ENCODE data around the gene NLGN3.

DNA sequence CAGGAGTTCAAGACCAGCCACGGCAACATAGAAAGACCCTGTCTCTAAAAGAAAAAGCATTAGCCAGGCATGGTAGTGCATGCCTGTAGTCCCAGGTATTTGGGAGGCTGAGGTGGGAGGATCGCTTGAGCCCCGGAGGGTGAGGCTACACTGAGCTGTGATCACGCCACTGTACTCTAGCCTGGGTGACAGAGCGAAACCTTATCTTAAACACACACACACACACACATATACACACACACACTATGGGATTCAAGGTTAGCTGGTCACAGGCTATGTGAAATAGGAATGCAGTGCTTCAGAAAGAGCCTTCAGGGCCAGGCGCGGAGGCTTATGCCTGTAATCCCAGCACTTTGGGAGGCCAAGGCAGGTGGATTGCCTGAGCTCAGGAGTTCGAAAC lies 23.5 kb downstream of the NLGN3 start:
- no peak for TF ChIP-seq POLR2A (IDR thresholded peaks at IDR 0.05)
- TF ChIP-seq, protein P1, sequence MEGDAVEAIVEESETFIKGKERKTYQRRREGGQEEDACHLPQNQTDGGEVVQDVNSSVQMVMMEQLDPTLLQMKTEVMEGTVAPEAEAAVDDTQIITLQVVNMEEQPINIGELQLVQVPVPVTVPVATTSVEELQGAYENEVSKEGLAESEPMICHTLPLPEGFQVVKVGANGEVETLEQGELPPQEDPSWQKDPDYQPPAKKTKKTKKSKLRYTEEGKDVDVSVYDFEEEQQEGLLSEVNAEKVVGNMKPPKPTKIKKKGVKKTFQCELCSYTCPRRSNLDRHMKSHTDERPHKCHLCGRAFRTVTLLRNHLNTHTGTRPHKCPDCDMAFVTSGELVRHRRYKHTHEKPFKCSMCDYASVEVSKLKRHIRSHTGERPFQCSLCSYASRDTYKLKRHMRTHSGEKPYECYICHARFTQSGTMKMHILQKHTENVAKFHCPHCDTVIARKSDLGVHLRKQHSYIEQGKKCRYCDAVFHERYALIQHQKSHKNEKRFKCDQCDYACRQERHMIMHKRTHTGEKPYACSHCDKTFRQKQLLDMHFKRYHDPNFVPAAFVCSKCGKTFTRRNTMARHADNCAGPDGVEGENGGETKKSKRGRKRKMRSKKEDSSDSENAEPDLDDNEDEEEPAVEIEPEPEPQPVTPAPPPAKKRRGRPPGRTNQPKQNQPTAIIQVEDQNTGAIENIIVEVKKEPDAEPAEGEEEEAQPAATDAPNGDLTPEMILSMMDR (IDR thresholded peaks at IDR 0.05), result no peak
